Activated B cell treated with CpG ODN at 0.5 μM for 24 hours (primary cell): Measurements from ENCODE around the gene REV3L. TPM values are rescaled to one million over a fixed set of nuclear protein-coding genes. Genes with fewer than 3 reads are reported as not detected.

Experiments used
- ATAC-seq: fragments of 200-7000 bp; cut with Tn5 transposase; one replicate; pipeline ENCODE4 v1.10.0; 2021; ENCODE audit warnings: low read depth, mild to moderate bottlenecking, moderate library complexity
- CTCF ChIA-PET: fragments of 350-600 bp; sonication (Branson Sonifier 250); formaldehyde crosslinking; loops from one replicate; lab custom pipeline; 2021; ENCODE audit warnings: antibody characterized with exemption; lab: Charles Lee
- POLR2A ChIA-PET: fragments of 350-600 bp; sonication (Branson Sonifier 250); formaldehyde crosslinking; loops from one replicate; lab custom pipeline; 2021; ENCODE audit warnings: antibody characterized with exemption; lab: Charles Lee
- DNase-seq: peaks from one replicate; pipeline ENCODE4 v3.0.0; 2022
- H3K27ac Mint-ChIP-seq: one replicate; pipeline ENCODE4 v1.8.0; 2020; ENCODE audit warnings: mixed read lengths
- H3K27me3 Mint-ChIP-seq: one replicate; pipeline ENCODE4 v1.8.0; 2021; ENCODE audit warnings: mixed read lengths
- H3K36me3 Mint-ChIP-seq: one replicate; pipeline ENCODE4 v1.8.0; 2021; ENCODE audit warnings: low read depth, mixed read lengths
- H3K4me1 Mint-ChIP-seq: one replicate; pipeline ENCODE4 v1.8.0; 2021; ENCODE audit warnings: mixed read lengths
- H3K4me3 Mint-ChIP-seq: one replicate; pipeline ENCODE4 v1.8.0; 2020; ENCODE audit warnings: mild to moderate bottlenecking, mixed read lengths
- H3K9me3 Mint-ChIP-seq: one replicate; pipeline ENCODE4 v1.8.0; 2020; ENCODE audit warnings: mixed read lengths
- CTCF ChIP-seq: fragments of 200-600 bp; IDR thresholded peaks from one replicate; pipeline ENCODE4 v1.8.0; 2022; ENCODE audit warnings: antibody characterized with exemption, mild to moderate bottlenecking
- intact Hi-C: fragments of 100-400 bp; cut with micrococcal nuclease; formaldehyde crosslinking; loops from one replicate; pipeline ENCODE4 v1.15.1; 2024
- total RNA-seq: library from RNA; stranded (reverse); gene quantifications from 2 replicates; pipeline ENCODE4 v1.2.3, GENCODE V29; 2022

Gene REV3L
- total RNA-seq, 1 donor from 2014 or later: 20.0 TPM

GRCh38 chr6:111481836-111482187 is 1.2 kb downstream of the REV3L start:
- ChIA-PET CTCF (interaction anchor here (1.7 kb wide), 1 partner anchor 223 kb away, joined by 10 read pairs; a partner anchor contains a TSS), POLR2A (interaction anchor here (0.5 to 1.7 kb wide), 3 partner anchors 16 to 223 kb away, joined by 5 to 9 read pairs (median 7); a partner anchor contains a TSS)
- Mint-ChIP-seq H3K4me3 (peak overlapping the region; percentile 91), H3K27ac (peak overlapping the region; percentile 94), H3K27me3 (no peaks in the 10 kb centered on the region), H3K9me3 (no peaks in the 10 kb centered on the region), H3K36me3 (peaks cover 13% of the 10 kb centered on the region), H3K4me1 (peaks cover 43% of the 10 kb centered on the region)
- no peak for DNase-seq
- ATAC-seq: no peak
- intact Hi-C loops: loop anchor here (2.0 to 10.0 kb wide), 4 partner anchors 363 to 1791 kb away; partner anchors contain the start of genes AK9, AMD1, FIG4 and FYN
- TF ChIP-seq CTCF: no peak

- Mint-ChIP-seq H3K4me1 (peaks cover 43% of the 10 kb centered on the region), H3K27me3 (no peaks in the 10 kb centered on the region), H3K36me3 (peaks cover 13% of the 10 kb centered on the region), H3K27ac (peak overlapping the region; percentile 94), H3K9me3 (no peaks in the 10 kb centered on the region), H3K4me3 (peak overlapping the region; percentile 91)
- CTCF ChIA-PET: interaction anchor here (0.6 to 1.7 kb wide), 2 partner anchors 222 to 316 kb away, joined by 3 to 10 read pairs; a partner anchor contains a TSS
- no peak for ATAC-seq
- POLR2A ChIA-PET: interaction anchor here (0.5 to 1.7 kb wide), 3 partner anchors 15 to 222 kb away, joined by 5 to 9 read pairs (median 7); a partner anchor contains a TSS
- DNase-seq: no peak
- intact Hi-C loops: loop anchor here (5.0 to 10.0 kb wide), 3 partner anchors 364 to 609 kb away; partner anchors contain the start of genes AMD1 and FYN
- no peak for TF ChIP-seq CTCF
These were observed 1.8 kb downstream of the REV3L start for GRCh38 chr6:111480988-111481822.

- TF ChIP-seq CTCF: no peak
- Mint-ChIP-seq H3K9me3 (no peaks in the 10 kb centered on the region), H3K4me3 (no peak overlapping the region), H3K27me3 (no peaks in the 10 kb centered on the region), H3K36me3 (peaks cover 6% of the 10 kb centered on the region), H3K4me1 (peaks cover 33% of the 10 kb centered on the region), H3K27ac (peak overlapping the region; percentile 77)
- ChIA-PET CTCF (interaction anchor here (0.6 to 2.9 kb wide), 38 partner anchors 11 to 565 kb away, joined by 3 to 86 read pairs (median 4); a partner anchor contains a TSS), POLR2A (interaction anchor here (0.6 to 3.1 kb wide), 7 partner anchors 72 to 497 kb away, joined by 3 to 40 read pairs (median 4); partner anchors contain the start of gene TRAF3IP2)
- ATAC-seq (no peak), DNase-seq (no peak)
- intact Hi-C loops: loop anchor here (1.0 to 2.0 kb wide), 6 partner anchors 72 to 468 kb away; a partner anchor contains a TSS
These were observed 4.3 kb downstream of the REV3L start for GRCh38 chr6:111478749-111479148.

- POLR2A ChIA-PET: interaction anchor here (0.7 to 3.1 kb wide), 6 partner anchors 72 to 257 kb away, joined by 3 to 40 read pairs (median 6); partner anchors contain the start of gene TRAF3IP2
- Mint-ChIP-seq H3K4me1 (peaks cover 33% of the 10 kb centered on the region), H3K36me3 (peaks cover 3% of the 10 kb centered on the region), H3K9me3 (no peaks in the 10 kb centered on the region), H3K4me3 (peak overlapping the region; percentile 13), H3K27me3 (no peaks in the 10 kb centered on the region), H3K27ac (peak overlapping the region; percentile 52)
- intact Hi-C loops: loop anchor here (1.0 to 2.0 kb wide), 6 partner anchors 72 to 467 kb away; a partner anchor contains a TSS
- ATAC-seq (no peak), DNase-seq (no peak)
- CTCF ChIA-PET: interaction anchor here (0.6 to 2.9 kb wide), 34 partner anchors 11 to 565 kb away, joined by 3 to 86 read pairs (median 4); a partner anchor contains a TSS
- TF ChIP-seq CTCF: no peak
These were observed 4.9 kb downstream of the REV3L start for GRCh38 chr6:111478064-111478476.
